Measurements from ENCODE around the gene CNGA2.
A peak's percentile ranks its signal among the peaks of the same experiment; 100 is the strongest.

Gene CNGA2

GRCh38 chrX:151753313-151754046, 18.9 kb downstream of the CNGA2 start:
- peak; percentile 15 for DNase-seq

GRCh38 chrX:151754047-151754429, 19.5 kb downstream of the CNGA2 start:
- DNase-seq, result no peak

GRCh38 chrX:151754641-151755215, 20.2 kb downstream of the CNGA2 start:
- DNase-seq, result no peak

GRCh38 chrX:151759041-151759708, 24.6 kb downstream of the CNGA2 start:
- no peak for DNase-seq

GRCh38 chrX:151762802-151763201, 28.3 kb downstream of the CNGA2 start:
- no peak for DNase-seq

- no peak for DNase-seq
Measured at GRCh38 chrX:151763711-151764110, 29.2 kb downstream of the CNGA2 start.

- no peak for DNase-seq
Measured at GRCh38 chrX:151765026-151765425, 30.5 kb downstream of the CNGA2 start.

GRCh38 chrX:151771726-151772125, 37.2 kb downstream of the CNGA2 start:
- DNase-seq, result no peak

- DNase-seq, result no peak
Measured at GRCh38 chrX:151773434-151773833, 38.9 kb downstream of the CNGA2 start.

GRCh38 chrX:151774421-151774820, 39.9 kb downstream of the CNGA2 start:
- DNase-seq, result no peak

GRCh38 chrX:151776181-151776731, 41.7 kb downstream of the CNGA2 start:
- no peak for DNase-seq

GRCh38 chrX:151776936-151777335, 42.4 kb downstream of the CNGA2 start:
- no peak for DNase-seq

GRCh38 chrX:151779258-151779657, 44.7 kb downstream of the CNGA2 start:
- DNase-seq, result no peak

GRCh38 chrX:151780621-151781020, 46.1 kb downstream of the CNGA2 start:
- no peak for DNase-seq

- no peak for DNase-seq
Measured at GRCh38 chrX:151789179-151789800, 54.7 kb downstream of the CNGA2 start.

- DNase-seq, result no peak
Measured at GRCh38 chrX:151790481-151791160, 56.1 kb downstream of the CNGA2 start.

- DNase-seq, result no peak
Measured at GRCh38 chrX:151791961-151792360, 57.4 kb downstream of the CNGA2 start.

GRCh38 chrX:151792505-151792904, 58.0 kb downstream of the CNGA2 start:
- no peak for DNase-seq

- DNase-seq, result no peak
Measured at GRCh38 chrX:151793886-151794285, 59.3 kb downstream of the CNGA2 start.
